MCF 10A (cell line): Measurements from ENCODE around the gene IFT52. TPM values are rescaled to one million over a fixed set of nuclear protein-coding genes. Genes with fewer than 3 reads are reported as not detected.

Source experiments
- BruUV-seq: library from RNA; stranded (reverse); fragments of 400-500 nt; replicated peaks from 2 replicates; lab custom pipeline; 2021; lab: Mats Ljungman, UMichigan
- CTCF ChIA-PET: fragments of 300-600 bp; sonication (Branson Sonifier 250); formaldehyde crosslinking; extraction: SDS; loops from one replicate; lab custom pipeline; 2021; ENCODE audit warnings: antibody characterized with exemption, inconsistent platforms; lab: Yijun Ruan, JAX
- POLR2A ChIA-PET: fragments of 300-600, 350-650 bp; sonication (Branson Sonifier 250); formaldehyde crosslinking; extraction: SDS; loops from one replicate; lab custom pipeline; 2020; ENCODE audit warnings: antibody characterized with exemption, inconsistent platforms; lab: Yijun Ruan, JAX
- DNase-seq: peaks from one replicate; pipeline ENCODE4 v3.0.0-alpha.2; 2018; ENCODE audit not compliant: unreplicated experiment
- H3K27ac Mint-ChIP-seq: one replicate; pipeline ENCODE4 v1.8.0; 2022; ENCODE audit warnings: mild to moderate bottlenecking, low read depth, mixed read lengths; ENCODE audit not compliant: unreplicated experiment
- H3K27me3 Mint-ChIP-seq: one replicate; pipeline ENCODE4 v1.8.0; 2022; ENCODE audit warnings: mixed read lengths; ENCODE audit not compliant: insufficient read depth, unreplicated experiment
- H3K36me3 Mint-ChIP-seq: one replicate; pipeline ENCODE4 v1.8.0; 2022; ENCODE audit warnings: mild to moderate bottlenecking, moderate library complexity, mixed read lengths; ENCODE audit not compliant: insufficient read depth, unreplicated experiment
- H3K4me1 Mint-ChIP-seq: one replicate; pipeline ENCODE4 v1.8.0; 2022; ENCODE audit warnings: mixed read lengths; ENCODE audit not compliant: insufficient read depth, unreplicated experiment
- H3K4me3 Mint-ChIP-seq: one replicate; pipeline ENCODE4 v1.8.0; 2022; ENCODE audit warnings: mild to moderate bottlenecking, moderate library complexity, mixed read lengths; ENCODE audit not compliant: unreplicated experiment
- H3K9me3 Mint-ChIP-seq: one replicate; pipeline ENCODE4 v1.8.0; 2022; ENCODE audit warnings: mixed read lengths; ENCODE audit not compliant: unreplicated experiment
- intact Hi-C: fragments of 100-400 bp; cut with micrococcal nuclease; formaldehyde crosslinking; loops from 2 replicates; pipeline ENCODE4 v1.14.1; 2022
- total RNA-seq: library from RNA; stranded (reverse); gene quantifications from 2 replicates; pipeline ENCODE4 v1.2.3, GENCODE V29; 2022
- TF ChIP-seq, protein P1 (sequence below): fragments of 200-600 bp; IDR thresholded peaks from one replicate; pipeline ENCODE4 v1.8.0; 2022; ENCODE audit warnings: antibody characterized with exemption, mild to moderate bottlenecking; ENCODE audit not compliant: unreplicated experiment

IFT52 gene
- total RNA-seq, 1 experiment from 2014 or later: 21.8 TPM

DNA sequence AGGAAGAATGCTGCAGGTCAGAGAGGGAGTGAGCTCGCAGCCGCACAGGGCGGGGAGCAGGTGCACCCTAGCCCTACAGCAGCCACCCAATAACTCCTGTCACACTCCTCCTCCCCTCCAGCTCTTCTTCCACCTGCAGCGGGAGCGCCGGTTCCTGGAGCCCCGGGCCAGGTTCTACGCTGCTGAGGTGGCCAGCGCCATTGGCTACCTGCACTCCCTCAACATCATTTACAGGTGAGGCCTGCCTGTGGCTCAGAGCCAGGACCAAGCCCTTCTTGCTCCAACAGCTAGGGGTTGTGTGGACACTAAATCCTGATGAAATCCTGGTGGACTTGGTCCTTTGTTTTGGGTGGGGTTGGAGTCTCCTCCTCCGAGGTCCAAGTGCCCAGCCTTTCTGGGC lies 20.2 kb upstream of the IFT52 start:
- intact Hi-C loops: no loop called here
- Mint-ChIP-seq H3K4me1 (no peaks in the 10 kb centered on the region), H3K36me3 (peaks cover 6% of the 10 kb centered on the region), H3K4me3 (no peak overlapping the region), H3K27me3 (no peaks in the 10 kb centered on the region), H3K27ac (no peak overlapping the region), H3K9me3 (no peaks in the 10 kb centered on the region)
- ChIA-PET CTCF (interaction anchor here (2.9 kb wide), 1 partner anchor 33 kb away, joined by 25 read pairs; no protein-coding TSS in a partner anchor), POLR2A (interaction anchor here (1.1 to 1.8 kb wide), 2 partner anchors 8 to 13 kb away, joined by 3 to 4 read pairs; no protein-coding TSS in a partner anchor)
- TF ChIP-seq, protein P1, sequence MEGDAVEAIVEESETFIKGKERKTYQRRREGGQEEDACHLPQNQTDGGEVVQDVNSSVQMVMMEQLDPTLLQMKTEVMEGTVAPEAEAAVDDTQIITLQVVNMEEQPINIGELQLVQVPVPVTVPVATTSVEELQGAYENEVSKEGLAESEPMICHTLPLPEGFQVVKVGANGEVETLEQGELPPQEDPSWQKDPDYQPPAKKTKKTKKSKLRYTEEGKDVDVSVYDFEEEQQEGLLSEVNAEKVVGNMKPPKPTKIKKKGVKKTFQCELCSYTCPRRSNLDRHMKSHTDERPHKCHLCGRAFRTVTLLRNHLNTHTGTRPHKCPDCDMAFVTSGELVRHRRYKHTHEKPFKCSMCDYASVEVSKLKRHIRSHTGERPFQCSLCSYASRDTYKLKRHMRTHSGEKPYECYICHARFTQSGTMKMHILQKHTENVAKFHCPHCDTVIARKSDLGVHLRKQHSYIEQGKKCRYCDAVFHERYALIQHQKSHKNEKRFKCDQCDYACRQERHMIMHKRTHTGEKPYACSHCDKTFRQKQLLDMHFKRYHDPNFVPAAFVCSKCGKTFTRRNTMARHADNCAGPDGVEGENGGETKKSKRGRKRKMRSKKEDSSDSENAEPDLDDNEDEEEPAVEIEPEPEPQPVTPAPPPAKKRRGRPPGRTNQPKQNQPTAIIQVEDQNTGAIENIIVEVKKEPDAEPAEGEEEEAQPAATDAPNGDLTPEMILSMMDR: no peak
- no peak for DNase-seq
- BruUV-seq: no TSS peak

DNA sequence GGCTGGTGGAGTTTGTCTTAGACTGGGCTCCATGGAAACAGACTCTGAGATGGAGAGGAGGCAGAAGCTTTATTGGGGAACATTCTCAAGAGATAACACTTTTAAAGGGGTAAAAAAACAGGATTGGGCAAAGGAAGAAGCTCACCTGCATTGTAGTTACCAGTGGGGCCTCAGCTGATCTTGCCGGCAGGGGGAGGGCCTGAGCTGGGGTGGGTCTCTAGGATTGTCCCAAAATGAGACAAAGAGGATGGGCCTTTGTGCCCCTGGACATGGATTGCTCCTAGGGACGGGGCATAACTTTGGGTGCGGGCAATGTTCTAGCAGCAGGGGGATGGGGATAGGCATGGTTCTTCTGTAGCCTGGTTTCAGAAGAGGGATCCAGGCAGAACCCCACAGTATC lies 19.4 kb upstream of the IFT52 start:
- TF ChIP-seq, protein P1: no peak
- H3K27ac Mint-ChIP-seq: no peak overlapping the region
- DNase-seq: no peak
- H3K9me3 Mint-ChIP-seq: no peaks in the 10 kb centered on the region
- POLR2A ChIA-PET: interaction anchor here (0.6 kb wide), 1 partner anchor 1152 kb away, joined by 3 read pairs; no protein-coding TSS in a partner anchor
- peaks cover 6% of the 10 kb centered on the region for H3K36me3 Mint-ChIP-seq
- no peaks in the 10 kb centered on the region for H3K4me1 Mint-ChIP-seq
- CTCF ChIA-PET: interaction anchor here (0.7 to 1.1 kb wide), 5 partner anchors 12 to 33 kb away, joined by 3 to 7 read pairs (median 3); no protein-coding TSS in a partner anchor
- BruUV-seq: no TSS peak
- intact Hi-C loops: no loop called here
- H3K27me3 Mint-ChIP-seq: no peaks in the 10 kb centered on the region
- H3K4me3 Mint-ChIP-seq: no peak overlapping the region

- no TSS peak for BruUV-seq
- CTCF ChIA-PET: interaction anchor here (0.7 to 1.7 kb wide), 6 partner anchors 12 to 34 kb away, joined by 3 to 8 read pairs (median 4); no protein-coding TSS in a partner anchor
- H3K4me1 Mint-ChIP-seq: no peaks in the 10 kb centered on the region
- no peaks in the 10 kb centered on the region for H3K9me3 Mint-ChIP-seq
- no peak for DNase-seq
- intact Hi-C loops: no loop called here
- no peak overlapping the region for H3K27ac Mint-ChIP-seq
- H3K4me3 Mint-ChIP-seq: no peak overlapping the region
- POLR2A ChIA-PET: interaction anchor here (0.6 kb wide), 1 partner anchor 1152 kb away, joined by 3 read pairs; no protein-coding TSS in a partner anchor
- TF ChIP-seq, protein P1: no peak
- no peaks in the 10 kb centered on the region for H3K27me3 Mint-ChIP-seq
- H3K36me3 Mint-ChIP-seq: peaks cover 6% of the 10 kb centered on the region
These were observed 19.0 kb upstream of the IFT52 start for GRCh38 chr20:43571771-43572170.

DNA sequence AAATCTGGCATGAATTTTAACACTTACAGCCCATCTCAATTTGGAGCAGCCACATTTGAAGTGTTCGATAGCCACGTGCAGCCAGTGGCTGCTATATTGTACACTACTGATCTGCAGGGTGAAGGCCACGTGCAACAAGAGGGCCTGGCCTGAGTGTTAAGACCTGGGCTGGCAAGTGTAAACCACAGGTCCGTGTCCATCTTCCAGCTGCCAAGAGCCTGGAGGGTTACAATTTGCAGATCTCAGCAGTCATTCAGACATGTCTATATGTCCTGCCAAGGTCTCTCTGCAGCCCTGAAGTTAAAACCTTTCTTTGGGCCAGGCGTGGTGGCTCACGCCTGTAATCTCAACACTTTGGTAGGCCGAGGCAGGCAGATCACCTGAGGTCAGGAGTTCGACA lies 17.8 kb upstream of the IFT52 start:
- H3K27ac Mint-ChIP-seq: no peak overlapping the region
- H3K4me1 Mint-ChIP-seq: no peaks in the 10 kb centered on the region
- no peaks in the 10 kb centered on the region for H3K27me3 Mint-ChIP-seq
- no peaks in the 10 kb centered on the region for H3K9me3 Mint-ChIP-seq
- H3K36me3 Mint-ChIP-seq: no peaks in the 10 kb centered on the region
- no peak for DNase-seq
- TF ChIP-seq, protein P1: no peak
- intact Hi-C loops: no loop called here
- CTCF ChIA-PET: interaction anchor here (1.7 kb wide), 1 partner anchor 35 kb away, joined by 8 read pairs; no protein-coding TSS in a partner anchor
- BruUV-seq: no TSS peak
- no peak overlapping the region for H3K4me3 Mint-ChIP-seq
- POLR2A ChIA-PET: no interaction called here
